NCI-H1694 (cell line): Measurements from ENCODE around the gene SIRT7.

ENCODE experiments used
- DNase-seq: peaks from one replicate; lab custom pipeline; 2025; lab: John Stamatoyannopoulos, UW

The SIRT7 gene

GRCh38 chr17:81885869-81886548, 32.0 kb downstream of the SIRT7 start:
- peak; percentile 64 for DNase-seq

DNA sequence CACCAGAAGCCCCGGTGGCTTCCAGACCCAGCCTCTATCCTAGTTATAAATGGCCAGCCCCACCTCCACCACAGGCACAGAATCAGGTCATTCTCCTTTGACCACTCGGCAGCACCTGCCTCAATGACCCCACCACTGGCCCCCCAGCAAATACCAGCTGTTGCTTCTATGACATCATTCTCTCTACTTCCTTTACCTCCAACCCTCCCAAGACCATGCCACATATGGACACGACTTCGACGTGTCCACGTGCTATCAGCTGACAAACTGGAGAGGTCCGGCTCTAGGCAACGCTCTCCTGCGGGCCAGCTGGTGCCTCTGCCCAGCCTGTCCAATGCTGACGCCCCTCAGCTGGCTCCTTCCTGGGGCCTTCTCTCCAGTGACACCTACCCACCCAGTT, 32.5 kb downstream of the SIRT7 start:
- DNase-seq, result no peak

GRCh38 chr17:81884968-81885367, 33.0 kb downstream of the SIRT7 start:
- no peak for DNase-seq

DNA sequence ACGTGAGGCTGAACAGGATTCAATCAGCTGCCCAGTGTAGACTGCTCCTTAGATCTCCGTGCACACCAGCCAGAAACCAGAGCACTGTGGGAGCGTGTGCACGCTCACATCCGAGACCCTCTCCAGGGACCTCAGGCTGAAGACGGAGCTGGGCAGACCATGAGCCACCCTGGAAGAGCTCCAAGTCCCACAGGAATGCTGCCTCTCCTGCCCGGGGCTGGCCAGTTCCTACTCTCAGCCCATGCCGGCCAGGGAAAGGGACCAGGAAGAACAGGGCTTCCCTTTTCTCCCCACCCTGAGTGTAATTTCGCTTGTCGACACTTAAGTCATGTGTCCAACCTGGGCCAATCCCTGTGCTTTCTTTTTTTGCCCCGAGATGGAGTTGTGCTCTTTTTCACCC, 33.5 kb downstream of the SIRT7 start:
- no peak for DNase-seq

- no peak for DNase-seq
Measured at GRCh38 chr17:81879121-81879520, 38.9 kb downstream of the SIRT7 start.

DNA sequence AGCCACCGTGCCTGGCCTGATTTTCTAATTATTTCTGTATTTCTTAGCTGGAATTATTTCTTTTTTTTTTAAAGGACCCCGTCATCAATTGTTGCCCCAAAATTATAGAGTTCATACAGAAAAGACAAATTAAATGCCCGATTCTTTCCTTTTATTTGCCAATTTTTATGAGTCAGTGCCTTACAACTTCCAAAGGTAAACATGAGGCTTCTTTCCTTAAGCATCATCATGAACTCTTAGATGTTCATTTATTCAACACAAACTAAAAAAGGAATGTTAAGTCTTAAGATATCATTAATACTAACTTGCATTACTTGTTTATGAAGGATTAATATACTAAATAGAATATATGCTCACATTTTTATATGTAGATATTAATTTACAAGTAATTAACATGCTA, 39.7 kb downstream of the SIRT7 start:
- DNase-seq, result no peak

- no peak for DNase-seq
Measured at GRCh38 chr17:81877569-81877968, 40.4 kb downstream of the SIRT7 start.

- DNase-seq, result no peak
Measured at GRCh38 chr17:81871387-81872230, 46.4 kb downstream of the SIRT7 start.

DNA sequence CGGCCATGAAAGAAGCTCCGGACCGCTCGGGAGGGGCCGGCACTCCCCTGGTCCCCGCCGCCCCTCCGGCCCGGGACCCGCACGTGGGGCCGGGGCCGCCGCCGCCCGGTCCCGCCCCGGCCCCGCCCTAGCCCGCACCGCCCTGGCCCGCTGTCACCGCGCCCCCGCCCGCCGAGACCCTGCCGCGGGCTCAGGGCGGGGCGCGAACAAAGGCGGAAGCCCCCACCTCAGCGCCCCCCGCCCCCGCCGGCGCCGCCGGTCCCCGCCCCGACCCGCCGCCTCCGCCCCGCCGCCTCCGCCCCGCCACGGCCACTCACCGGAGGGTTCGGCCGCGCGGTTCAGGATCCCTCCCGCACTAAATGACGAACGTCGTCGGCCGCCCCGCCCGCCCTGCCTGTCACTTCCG, 47.0 kb downstream of the SIRT7 start, which contains the start of gene ARHGDIA:
TSS of gene ARHGDIA (minus strand) at position 357 of the 406 bp plus-strand sequence. CDS start 1,407 bp downstream, outside the sequence.
- DNase-seq, result peak; percentile 74

DNA sequence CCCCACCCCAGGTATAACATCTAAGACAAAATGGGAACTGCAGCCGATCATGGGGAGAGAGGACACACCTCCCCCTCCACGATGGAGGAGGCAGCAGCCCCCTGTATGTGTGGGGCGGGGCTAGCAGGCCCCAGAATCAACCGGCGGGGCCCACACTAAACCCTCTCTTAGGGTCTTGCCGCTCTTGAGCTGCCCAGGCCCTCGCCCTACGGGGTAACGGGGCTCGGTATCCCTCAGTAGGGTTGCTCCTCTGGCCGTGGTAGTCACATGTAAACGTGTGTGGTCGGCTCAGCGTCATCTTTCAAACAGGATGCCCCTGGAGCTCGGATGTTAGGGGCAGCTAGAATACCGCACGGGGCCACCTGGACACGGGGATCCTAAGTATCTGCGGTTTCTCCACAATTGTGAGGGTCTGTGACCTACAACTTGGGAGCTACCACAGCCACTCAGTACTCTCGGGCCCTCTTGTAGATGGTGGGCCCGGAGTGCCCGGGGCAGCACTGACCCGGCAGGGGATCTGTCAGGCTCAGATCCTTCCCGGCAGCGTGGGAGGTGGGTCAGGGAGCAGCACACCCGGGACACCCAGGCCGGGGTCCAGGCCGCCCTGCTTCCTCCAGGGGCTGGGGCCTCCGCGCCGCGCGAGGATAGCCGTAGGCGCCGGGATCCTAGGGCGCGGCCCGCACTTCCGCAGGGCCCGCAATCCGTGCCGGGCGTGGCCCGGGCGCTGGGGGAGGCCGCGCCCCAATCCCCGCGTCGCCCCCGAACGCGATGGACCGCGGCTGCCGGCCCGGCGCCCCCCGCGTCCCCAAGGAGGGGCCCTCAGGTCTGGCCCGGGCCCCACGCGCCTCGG, 47.6 kb downstream of the SIRT7 start:
- no peak for DNase-seq

DNA sequence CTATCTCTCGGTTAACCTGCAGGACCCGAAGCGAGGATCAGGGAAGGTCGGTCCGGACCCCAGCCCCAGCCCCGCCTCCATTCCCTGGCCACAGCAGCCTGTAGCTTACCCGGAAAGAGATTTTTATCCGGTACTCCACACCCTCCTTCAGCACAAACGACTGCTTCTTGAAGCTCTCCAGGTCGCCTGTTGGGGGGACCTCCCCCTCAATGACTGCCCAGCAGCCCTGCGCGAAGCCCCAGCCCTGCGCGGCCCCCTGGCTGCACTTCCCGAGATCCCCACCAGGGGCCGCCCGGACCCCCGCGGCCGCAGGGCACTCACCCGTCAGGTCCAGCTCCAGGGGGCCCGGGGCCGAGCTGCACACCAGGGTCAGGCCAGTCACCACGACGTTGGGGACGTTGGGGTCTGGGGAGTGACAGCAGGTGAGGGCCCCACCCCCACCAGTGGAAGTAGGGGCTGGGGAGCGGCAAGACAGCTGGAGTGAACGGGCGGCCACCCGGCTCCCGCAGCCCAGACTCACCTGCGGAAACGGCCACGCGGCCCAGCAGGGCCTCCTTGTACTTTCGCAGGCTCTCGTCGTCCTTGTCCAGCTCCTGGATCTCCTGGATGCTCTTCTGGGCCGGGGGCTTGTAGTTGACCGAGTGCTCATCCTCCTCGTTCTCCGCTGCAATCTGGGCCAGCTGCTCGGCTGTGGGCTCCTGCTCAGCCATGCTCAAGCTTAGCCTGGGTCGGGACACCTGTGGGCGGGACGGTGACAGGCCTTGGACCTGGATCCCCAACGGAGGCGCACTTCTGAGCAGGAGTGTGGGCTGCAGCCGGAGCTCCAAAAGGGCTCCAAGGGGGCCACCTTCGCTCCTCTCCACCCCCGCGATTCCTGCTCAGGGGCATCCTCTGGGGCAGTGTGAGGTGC, 48.5 kb downstream of the SIRT7 start:
- no peak for DNase-seq

DNA sequence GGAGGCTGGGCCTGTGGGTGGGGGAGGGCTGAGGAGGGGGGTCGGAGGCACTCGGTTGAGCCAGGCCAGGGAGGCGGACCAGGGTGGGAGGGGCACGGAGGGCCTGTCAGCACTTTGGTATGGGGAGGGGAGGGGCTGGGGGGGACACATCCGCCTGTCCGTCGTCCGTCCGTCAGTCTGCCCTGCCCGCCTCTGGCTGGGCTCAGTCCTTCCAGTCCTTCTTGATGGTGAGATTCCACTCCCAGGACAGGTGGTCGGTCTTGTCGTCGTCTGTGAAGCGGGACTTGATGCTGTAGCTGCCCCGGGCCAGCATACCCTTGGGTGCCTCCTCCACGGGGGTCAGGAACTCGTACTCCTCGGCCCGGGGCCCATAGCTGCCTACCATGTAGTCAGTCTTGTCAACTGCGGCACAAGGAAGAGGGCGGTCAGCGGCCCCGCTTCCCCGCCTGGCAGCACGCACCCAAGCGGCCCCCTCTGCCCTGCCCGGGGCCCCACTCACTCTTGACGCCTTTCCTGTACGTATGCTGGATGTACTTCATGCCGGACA, 49.2 kb downstream of the SIRT7 start:
- DNase-seq, result no peak

DNA sequence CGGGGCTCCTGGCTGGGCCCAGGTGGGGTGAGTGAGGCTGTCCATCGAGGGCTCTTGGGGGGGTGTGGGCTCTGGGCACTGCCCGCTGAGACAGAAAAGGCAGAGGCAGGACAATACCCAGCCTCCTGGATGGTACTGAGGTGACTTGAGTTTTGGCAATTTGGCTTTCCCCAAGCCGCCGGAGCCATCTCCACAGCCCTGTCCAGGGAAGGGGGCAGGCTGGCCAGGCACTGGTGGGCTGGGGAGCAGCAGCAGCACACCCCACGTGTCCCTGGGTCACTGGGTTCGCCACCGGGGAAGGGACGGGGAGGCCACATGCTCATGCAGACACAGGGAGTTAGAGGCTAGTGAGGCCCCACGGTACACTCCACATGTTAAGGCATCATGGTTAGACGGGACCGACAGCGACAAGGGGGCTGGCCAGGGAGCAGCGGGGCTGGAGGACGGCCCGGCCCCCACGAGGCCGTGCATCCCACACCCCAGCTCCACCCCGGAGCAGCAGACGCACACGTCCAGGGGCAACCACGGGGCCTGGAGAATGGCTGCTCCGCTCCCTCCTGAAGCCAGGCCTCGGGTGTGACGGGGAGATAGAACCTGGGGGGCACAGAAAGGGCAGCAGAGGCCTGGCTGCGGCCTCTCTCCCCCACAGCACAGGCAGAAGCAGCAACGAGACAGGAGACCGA, 49.8 kb downstream of the SIRT7 start:
- DNase-seq, result no peak

DNA sequence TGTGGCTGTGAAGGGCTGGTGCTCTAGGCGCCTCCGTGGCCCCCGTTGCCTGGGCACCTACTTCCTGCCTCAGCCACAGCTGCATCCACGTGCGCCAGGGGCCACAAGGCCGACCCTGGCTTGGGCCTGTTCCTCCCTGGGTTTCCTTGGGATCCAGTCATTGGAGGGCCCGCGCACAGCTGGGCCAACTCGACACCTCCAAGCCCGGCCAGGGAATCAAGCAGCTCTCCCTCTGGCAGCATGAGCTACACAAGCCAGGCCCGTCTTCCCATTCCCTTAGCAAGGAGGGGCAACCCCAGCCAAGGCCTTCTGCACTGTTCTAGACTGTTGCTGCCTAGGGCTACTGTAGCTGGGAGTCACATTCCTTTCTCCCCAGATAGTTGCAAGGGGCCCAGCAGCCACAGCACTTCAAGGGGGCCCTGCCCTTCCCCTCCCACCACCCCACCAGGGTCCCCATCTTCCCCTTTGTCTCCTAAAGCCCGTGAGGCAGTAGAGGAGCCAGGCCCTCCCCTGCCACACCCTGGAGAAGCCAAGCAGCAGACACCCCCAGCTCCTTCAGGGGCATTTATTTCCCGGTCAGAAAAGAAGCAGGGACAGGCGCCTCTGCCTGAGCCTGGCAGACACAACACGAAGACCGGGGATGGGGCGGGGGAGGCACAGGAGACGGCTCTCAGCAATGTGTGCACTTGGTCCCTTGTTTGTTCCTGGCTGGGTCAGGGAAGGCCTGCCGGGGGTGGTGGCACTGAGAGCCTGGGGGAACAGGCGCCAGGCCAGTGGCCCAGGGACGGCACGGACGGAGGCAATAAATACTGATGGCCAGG, 50.6 kb downstream of the SIRT7 start:
- DNase-seq, result no peak

DNA sequence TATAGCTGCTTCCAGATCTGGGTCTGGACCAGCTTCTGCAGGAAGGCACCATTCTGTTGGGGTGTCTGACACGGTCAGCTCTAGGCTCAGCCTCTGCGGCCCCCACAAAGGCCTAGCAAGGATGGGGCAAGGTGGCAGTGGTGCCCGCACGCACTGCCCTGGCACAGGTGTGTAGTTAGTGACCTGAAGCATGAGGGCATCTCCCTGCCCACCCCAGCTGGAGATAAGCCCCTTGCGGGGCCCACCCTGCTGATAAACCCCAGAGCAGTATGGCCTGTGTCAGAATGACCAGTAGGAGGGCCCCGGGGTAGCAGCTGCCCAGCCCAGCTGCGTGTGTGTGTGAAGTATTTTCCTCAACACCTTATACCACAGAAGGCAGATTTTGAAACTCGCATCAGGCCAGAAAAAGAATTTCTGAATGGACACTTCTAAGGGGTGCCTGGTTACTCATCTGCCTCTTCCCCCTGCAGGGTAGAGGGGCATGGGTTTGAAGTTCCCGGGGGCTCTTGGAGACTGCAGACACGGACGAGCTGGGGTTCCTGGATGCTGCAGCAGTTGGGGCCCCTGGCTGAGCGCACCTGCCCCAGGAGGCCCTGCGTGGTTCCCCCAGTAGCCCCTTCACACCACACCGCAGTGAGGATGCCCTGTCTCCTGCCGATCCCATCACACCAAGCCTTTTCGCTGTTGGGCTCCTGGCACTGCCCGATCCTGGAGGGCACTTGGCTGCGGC, 51.4 kb downstream of the SIRT7 start:
- DNase-seq, result no peak

DNA sequence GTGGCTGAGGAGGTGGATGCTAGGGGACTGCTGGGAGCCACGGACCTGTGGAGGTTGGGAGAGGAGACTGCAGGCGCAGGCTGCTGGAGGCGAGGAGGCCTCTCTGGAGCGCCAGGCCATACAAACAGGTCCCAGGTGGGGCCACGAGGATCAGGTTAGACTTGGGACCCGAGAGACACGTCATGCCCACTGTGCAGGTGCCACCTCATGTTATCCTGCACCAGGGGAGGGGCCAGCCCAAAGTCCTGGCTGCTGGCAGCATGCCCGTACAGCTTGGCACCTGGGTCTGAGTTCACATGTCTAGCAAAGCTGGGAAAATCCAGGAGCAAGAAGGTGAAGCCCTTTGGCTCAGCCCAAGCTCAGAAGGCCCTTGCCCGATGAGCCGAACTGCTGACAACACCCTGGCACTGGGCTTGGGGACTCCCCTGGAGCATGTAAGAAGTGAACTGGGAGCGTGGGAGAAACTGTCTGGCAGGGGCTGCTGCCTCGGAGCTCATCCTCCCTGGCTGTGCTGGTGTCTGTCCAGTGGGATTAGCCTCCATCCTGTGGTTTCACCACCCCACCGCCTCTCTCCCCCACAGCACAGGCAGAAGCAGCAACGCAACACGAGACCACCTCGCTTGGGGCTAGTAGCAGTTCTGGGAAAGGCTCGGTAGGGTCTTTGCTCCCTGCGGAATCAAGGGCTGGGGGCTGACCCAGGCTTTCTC, 52.1 kb downstream of the SIRT7 start:
- DNase-seq, result no peak

- no peak for DNase-seq
Measured at GRCh38 chr17:81865358-81865732, 52.6 kb downstream of the SIRT7 start.
